Glomerular visceral epithelial cell (primary cell): Measurements from ENCODE around the gene TRIP6.
A peak's percentile ranks its signal among the peaks of the same experiment; 100 is the strongest.
"Not testable (repeated sequence)": the region's sequence is repeated elsewhere in the genome, so short reads cannot be mapped to it uniquely, and the experiment has no call there.

Experiments
- DNase-seq: peaks from one replicate; pipeline ENCODE4 v3.0.0-alpha.2; 2016; ENCODE audit errors: extremely low spot score

The TRIP6 gene

DNA sequence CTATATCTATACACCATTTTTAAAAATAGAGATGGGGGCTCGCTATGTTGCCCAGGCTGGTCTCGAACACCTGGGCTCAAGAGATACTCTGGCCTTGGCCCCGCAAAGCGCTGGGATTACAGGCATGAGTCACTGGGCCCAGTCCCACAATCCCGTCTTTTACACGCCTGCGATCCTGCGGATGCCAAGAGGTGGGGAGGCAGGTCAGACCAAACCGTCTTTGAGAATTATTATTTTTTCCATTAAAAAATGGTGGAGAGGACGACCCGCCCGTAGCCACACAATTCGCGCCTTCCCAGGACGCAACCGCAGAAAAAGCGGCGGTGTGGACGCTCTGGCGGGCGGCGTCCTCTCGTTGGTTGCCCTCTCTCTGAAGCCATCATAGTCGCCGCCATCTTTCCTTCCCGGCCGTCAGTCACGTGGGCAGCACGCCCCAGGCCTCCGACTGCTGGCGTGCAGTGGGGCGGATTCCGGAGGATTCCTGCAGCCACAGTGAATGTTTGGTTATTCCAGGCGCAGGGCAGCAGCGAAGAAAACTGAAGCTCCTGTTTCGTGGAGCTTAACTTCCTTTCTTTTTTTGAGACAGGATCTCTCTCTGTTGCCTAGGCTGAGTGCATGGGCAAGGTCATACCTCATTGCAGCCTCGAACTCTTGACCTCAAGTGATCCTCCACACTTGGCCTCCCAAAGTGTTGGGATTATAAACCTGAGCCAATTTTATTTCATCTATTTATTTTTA lies 29.9 kb upstream of the TRIP6 start:
- DNase-seq = peak; percentile 82

DNA sequence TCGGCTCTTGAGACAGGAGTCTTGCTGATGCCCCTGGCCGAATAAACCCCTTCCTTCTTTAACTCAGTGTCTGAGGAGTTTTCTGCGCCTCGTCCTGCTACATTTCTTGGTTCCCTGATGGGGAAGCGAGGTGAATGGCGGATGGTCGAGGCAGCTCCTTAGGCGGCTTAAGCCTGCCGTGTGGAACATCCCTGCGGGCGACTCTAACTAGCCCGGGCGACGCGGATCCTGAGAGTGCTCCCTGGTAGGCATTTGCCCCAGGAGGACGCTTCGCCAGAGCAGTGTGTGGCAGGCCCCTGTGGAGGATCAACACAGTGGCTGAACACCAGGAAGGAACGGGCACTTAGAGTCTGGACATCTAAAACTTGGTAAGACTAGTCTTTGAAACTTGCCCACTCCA lies 27.8 kb upstream of the TRIP6 start:
- no peak for DNase-seq

DNA sequence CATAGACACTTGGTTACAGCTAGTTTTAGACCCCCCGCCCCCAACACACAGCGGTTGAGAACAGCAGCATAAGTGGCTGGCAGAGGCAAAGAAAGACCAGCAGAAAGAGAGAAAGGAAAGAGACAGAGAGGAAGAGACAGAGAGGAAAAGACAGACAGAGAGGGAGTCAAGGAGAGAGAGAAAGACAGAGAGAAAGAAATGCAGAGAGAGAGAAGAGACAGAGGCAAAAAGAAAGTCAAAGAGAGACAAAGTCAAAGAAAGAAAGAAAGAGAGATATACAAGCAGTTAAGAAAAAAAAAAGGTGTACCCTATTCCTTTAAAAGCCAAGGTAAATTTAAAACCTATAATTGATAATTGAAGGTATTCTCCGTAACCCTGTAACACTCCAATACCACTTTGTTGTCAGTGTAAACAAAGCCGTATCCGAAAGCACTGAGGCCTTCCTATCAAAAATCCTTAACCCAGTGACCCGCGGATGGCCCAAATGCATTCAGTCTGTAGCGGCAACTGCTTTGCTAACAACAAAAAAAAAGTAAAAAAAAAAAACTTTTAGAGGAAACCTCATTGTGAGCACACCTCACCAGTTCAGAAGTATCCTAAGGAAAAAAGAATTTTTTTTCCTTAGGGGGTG lies 26.6 kb upstream of the TRIP6 start:
- DNase-seq = no peak

DNA sequence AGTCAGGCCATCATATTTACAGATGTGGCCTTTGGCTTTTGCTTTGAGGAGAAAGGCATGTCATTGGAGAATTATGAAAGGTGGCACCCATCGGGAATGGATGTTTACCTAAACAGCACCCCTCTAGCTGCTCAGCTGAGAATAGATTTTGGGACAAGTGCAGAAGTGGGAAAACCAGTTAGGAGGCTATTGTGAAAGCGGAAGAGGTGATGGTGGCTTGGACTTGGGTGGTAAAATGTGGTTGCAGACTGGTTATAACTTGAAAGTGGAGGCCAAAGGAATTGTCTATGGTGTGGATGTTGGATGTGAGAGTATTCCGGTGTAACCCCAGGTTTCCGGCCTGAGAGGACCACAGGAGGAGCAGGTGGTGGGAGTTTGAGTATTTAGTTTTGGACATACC lies 19.8 kb upstream of the TRIP6 start:
- DNase-seq = no peak

DNA sequence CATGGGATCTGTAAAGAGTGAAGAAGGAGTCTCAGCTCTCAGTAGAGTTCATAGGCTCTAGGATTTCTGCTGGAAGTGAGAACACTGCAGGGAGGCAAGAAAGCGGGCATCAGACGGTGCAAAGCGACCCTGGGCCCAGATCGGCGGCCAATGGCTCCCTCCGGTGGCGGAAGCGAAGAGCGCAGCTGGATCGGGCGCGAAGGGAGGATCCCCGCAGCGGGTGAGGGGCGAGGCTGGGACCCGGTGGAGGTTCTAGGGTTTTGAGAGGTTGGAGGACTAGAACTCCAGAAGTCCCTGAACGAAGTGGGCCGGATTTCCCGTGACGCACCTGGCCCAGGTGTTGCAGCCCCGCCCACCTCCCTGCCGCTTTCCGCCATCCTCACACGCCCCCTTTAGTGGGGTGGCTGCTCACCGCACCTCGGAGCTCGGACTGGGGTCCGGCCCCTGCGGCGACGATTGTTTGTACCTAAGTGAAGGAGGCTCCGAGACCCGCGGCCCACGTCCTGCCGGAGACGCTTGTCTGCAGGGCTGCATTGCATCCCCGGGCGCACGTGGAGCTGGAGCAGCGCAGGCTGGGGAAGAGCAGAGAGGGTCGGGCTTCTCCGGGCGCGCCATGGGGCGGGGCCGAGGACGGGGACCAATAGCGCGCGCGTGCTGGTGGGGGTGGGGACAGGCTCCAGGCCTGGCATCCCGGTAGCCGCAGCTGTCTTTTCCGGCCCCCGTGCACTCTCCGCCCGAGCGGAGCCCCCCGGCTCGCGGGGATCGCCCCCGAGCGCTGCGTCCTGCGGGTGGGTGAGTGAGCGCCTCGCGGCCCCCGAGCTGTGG lies 14.9 kb upstream of the TRIP6 start, which contains the start of gene SLC12A9:
TSS of gene SLC12A9 (plus strand) at position 666 of the 825 bp plus-strand sequence. CDS start 1,485 bp downstream, outside the sequence.
- DNase-seq = peak; percentile 88

DNA sequence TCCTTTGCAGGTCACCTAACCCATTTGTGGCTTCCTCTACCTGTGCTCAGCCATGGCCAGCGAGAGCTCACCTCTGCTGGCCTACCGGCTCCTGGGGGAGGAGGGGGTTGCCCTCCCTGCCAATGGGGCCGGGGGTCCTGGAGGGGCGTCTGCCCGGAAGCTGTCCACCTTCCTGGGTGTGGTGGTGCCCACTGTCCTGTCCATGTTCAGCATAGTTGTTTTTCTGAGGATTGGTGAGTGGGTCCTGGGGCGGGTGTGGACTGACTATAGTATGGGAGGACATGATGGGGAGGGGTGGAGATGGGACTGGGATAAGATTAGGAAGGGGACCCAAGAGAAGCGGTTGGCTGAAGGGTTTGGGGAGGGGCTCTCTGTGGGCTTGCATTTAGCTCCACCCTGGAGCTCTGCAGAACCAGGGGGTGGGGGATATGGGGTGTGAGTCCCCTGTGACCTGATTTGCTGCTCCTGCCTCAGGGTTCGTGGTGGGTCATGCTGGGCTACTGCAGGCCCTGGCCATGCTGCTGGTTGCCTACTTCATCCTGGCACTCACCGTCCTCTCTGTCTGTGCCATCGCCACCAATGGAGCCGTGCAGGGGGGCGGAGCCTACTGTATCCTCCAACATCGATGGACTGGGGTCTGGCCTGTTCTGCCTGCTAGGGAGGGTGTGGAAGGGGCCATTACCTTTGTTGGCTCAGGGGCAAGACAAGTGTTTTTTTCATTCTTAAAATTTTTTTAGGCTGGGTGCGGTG lies 12.9 kb upstream of the TRIP6 start:
- no peak for DNase-seq

DNA sequence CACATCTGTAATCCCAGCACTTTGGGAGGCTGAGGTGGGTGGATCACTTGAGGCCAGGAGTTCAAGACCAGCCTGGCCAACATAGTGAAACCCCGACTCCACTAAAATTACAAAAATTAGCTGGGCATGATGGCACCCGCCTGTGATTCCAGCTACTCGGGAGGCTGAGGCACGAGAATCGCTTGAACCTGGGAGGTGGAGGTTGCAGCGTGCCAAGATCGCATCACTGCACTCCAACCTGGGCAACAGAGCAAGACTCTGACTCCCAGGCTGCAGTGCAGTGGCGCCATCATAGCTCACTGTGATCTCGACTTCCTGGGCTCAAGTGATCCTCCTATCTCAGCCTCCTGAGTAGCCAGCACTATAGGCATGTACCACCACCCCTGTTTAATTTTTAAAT lies 12.3 kb upstream of the TRIP6 start:
- not testable (repeated sequence) for DNase-seq

DNA sequence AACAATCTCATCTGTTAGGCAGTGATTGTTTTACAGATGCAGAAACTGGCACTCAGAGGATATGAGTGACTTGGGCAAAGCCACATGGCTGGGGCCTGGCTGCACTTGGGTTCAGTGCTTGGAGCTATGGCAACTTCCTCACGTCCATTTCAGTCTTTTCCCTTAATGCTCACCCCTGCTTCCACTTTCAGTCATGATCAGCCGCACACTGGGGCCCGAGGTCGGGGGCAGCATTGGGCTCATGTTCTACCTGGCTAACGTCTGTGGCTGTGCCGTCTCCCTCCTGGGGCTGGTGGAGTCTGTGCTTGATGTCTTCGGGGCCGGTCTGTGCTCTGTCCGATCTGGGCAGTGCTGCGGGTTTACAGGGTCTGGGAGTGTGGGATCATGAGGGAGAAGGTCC lies 11.7 kb upstream of the TRIP6 start:
- DNase-seq = no peak

DNA sequence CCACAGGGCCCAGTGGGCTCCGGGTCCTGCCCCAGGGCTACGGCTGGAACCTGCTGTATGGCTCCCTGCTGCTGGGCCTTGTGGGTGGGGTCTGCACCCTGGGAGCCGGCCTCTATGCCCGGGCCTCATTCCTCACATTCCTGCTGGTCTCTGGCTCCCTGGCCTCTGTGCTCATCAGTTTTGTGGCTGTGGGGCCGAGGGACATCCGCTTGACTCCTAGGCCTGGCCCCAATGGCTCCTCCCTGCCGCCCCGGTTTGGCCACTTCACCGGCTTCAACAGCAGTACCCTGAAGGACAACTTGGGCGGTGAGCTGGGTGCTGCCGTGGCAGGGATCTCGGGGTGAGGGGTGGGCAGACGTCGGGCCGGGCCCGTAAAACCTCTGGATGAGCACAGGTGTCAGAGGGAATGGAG lies 10.3 kb upstream of the TRIP6 start:
- no peak for DNase-seq

DNA sequence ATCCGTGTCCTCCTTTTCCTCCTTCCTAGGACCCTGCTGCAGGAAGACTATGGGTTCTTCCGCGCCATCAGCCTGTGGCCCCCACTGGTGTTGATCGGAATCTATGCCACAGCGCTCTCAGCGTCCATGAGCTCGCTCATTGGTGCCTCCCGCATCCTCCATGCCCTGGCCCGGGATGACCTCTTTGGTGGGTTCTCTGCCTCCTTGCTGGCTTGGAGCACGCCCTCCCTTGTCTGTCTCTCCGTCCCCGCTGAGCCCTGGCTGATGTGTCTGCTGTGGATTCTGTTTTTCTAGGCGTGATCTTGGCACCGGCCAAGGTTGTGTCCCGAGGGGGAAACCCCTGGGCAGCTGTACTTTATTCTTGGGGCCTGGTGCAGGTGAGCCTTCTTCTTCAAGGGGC lies 7.3 kb upstream of the TRIP6 start:
- no peak for DNase-seq

DNA sequence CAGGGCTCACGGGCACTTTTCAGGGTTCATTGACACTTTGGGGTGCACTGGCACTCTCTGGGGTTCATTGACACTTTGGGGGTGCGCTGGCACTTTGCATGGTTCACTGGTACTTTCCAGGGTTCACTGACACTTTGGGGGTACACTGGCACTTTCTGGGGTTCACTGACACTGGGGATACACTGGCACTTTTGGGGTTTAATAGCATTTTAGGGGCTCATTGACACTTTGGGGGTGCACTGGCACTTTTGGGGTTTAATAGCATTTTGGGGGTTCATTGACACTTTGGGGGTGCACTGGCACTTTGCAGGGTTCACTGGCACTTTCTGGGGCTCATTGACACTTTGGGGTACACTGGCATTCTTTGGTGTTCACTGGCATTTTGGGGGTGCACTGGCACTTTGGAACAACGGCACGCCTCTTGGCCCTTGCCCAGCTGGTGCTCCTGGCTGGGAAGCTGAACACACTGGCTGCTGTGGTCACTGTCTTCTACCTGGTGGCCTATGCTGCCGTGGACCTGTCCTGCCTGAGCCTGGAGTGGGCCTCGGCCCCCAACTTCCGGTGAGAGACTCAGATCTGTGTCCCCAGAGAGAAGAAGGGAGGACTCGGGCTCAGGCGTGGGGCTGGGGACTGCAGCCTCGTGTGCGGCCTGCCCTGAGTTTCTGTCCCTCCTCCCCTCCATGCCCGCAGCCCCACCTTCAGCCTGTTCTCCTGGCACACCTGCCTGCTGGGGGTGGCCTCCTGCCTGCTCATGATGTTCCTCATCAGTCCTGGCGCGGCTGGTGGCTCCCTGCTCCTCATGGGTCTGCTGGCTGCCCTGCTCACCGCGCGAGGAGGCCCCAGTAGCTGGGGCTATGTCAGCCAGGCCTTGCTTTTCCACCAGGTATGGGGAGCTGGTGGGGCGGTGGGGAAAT lies 6.2 kb upstream of the TRIP6 start:
- no peak for DNase-seq

DNA sequence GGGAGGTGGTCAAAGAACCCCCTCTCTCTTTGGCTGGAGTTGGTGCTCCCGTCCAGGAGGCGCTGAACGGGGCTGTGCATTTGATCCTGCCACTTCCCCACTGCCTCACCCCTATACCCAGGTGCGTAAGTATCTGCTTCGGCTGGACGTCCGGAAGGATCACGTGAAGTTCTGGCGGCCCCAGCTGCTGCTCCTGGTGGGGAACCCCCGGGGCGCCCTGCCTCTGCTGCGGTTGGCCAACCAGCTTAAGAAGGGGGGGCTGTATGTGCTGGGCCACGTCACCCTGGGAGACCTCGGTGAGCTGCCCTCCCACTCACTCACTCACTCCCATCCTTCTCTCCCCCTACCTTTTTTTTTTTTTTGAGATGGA lies 5.6 kb upstream of the TRIP6 start:
- no peak for DNase-seq

DNA sequence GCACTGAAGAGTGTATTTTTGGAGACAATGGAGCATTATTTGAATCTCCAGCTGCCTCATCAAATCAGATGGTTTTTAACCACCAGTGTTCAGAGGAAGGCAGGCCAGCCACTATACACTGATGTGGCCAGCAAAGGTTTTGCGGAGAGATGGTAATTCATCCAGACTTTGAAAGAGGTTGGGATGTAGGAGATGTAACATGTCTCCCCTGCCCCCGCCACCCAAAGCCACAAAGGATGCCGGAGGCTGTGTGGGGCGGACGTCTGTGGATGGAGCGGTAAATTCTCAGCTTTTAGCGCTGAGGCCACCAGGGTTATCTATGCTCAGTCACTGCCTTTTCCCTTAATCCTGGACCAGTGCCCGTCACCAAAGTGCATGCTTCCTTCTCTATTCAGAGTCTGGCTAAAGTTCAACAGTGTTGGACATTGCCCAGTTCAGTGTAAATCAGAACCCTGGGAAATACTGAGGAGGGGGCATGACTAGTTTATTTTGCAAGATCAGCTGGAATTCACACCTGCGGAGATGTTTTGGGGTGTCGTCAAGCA lies 3.7 kb upstream of the TRIP6 start:
- no peak for DNase-seq

DNA sequence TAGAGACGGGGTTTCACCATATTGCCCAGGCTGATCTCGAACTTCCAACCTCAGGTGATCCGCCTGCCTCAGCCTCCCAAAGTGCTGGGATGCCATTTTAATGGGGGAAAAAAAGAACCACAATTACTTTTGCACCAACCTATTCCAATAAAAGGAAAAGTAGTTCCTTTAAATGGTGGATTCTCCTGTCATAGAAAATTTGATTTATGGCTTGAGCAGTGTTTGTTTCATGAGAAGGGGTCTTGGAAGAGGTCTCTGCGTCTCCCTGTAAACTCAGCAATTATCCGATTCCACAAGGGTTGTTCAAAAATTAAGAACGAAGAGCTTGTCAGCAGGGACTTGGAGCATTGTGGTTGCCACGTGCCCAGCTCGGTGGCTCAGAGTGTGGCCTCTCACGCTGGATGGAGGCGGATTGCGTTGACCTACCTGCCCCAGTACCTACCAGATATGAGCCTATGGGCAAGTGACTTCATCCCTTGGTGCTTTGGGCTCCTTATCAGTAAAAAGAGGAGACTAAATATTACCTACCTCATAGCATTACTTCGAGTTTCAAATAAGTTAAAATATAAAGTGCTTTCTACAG lies 2.8 kb upstream of the TRIP6 start:
- no peak for DNase-seq

DNA sequence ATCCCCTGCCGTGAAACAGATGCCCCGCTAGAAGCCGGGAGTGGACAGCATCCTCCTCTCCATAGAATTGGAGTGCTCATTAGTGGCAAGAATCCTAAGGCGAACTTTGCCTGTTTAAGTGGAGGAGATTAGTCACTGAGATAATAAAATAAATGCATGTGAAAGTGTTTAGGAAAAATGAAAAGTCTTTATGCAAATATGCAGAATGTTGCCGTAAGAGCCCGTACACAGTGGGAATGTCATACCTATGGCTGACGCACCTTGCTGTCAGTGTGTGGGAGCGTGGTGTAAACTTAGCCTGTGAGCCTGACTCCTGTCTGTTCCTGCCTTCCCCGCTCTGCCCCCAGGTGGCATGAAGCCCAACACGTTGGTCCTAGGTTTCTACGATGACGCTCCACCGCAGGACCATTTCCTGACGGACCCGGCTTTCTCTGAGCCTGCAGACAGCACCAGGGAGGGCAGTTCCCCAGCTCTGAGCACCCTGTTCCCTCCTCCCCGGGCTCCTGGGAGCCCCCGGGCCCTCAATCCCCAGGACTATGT lies 1.7 kb upstream of the TRIP6 start:
- DNase-seq = peak; percentile 64

DNA sequence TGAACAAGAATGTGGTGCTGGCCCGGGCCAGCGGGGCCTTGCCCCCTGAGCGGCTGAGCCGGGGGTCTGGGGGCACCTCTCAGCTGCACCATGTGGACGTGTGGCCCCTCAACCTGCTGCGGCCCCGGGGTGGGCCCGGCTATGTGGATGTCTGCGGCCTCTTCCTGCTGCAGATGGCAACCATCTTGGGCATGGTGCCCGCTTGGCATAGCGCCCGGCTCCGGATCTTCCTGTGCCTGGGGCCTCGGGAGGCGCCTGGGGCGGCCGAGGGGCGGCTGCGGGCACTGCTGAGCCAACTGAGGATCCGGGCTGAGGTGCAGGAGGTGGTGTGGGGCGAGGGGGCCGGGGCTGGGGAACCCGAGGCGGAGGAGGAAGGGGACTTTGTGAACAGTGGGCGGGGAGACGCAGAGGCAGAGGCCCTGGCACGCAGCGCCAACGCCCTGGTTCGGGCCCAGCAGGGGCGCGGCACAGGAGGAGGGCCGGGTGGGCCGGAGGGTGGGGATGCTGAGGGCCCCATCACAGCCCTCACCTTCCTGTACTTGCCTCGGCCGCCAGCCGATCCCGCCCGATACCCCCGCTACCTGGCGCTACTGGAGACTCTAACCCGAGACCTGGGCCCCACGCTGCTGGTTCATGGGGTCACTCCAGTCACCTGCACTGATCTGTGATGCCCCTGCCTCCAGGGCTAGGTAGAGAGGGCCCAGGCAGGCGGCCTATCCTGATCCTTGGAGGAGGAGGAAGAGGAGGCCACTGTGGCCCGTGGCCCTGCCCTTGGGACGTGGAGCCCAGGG lies 1.1 kb upstream of the TRIP6 start:
- DNase-seq = peak; percentile 86

DNA sequence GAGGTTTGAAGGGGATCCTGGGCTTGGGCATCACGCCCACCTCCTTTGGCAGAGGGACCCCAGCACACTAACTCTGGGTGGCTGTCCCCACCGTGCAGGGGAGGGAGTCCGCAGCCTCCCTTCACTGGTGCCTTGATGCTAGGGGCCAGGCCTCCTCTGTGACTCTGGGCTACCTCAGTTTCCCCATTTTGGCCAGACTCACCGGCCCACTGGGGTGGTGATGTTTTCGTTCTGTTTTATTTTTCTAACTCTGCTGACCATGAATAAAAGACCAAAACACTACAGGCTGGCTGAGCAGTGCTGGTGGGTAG lies 503 bp upstream of the TRIP6 start:
- DNase-seq = no peak

DNA sequence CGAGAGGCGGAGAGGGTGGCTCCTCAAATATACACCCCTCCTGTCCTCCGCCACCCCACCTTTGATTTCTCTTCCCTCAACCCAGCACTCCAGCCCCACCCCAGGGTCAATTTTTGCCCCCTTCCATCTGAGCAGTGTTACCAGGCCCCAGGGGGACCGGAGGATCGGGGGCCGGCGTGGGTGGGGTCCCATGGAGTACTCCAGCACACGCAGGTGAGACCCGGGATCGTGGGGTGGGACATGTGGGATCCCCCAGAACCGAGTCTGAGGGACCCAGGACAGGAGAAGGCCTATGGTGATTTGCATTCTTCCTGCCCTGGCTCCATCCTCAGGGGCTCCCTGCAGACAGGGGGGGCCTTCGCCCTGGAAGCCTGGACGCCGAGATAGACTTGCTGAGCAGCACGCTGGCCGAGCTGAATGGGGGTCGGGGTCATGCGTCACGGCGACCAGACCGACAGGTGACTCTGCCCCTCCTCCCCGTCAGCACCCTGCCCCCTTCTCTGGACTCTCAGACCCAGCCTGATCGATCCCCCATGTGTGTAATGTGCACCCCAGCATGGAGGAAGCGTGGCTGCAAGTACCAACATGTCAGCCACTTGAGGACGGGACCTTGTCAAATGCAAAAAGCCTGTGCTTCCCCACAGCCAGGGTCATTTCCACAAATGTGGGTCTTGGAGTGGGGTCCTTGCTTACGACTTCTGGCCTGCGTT lies 744 bp downstream of the TRIP6 start:
- no peak for DNase-seq
